PC-3 (cell line): Measurements from ENCODE around the gene TM2D1.

Experiments
- CTCF ChIP-seq: fragments of 300-600 bp; sonication (generic); conservative IDR thresholded peaks from 2 replicates; pipeline ENCODE4 v1.5.1; 2017; ENCODE audit warnings: antibody characterized with exemption, low read depth, mild to moderate bottlenecking, low read length
- EZH2phosphoT487 ChIP-seq: fragments of 300-600 bp; sonication (generic); IDR thresholded peaks from 2 replicates; pipeline ENCODE4 v1.6.1; 2018; ENCODE audit warnings: mild to moderate bottlenecking, antibody characterized with exemption, low read length, borderline replicate concordance

- TF ChIP-seq CTCF (no peak), EZH2phosphoT487 (no peak)
Measured at GRCh38 chr1:61636376-61636775, 88.6 kb downstream of the TM2D1 start.
